ENCODE data around the gene TMEM54. TPM values are rescaled to one million over a fixed set of nuclear protein-coding genes. Genes with fewer than 3 reads are reported as not detected.

The TMEM54 gene
- total and polyA plus RNA-seq, 9 of the 15 experiments (the other 6 are each of a cell fraction or from before 2014, with no cell fraction given), result 1.00 to 16.2 (median 8.2) TPM

GRCh38 chr1:32876341-32877210 is 24.6 kb downstream of the TMEM54 start (continued):
- TF ChIP-seq MAFK (IDR thresholded peaks at IDR 0.05; ENCODE audit: low read length) (no peak), ID3 (CRISPR knock-in tag; IDR thresholded peaks at IDR 0.05) (no peak), ID3 (tag; IDR thresholded peaks at IDR 0.05) (0 out of 2 replicates have a peak, but pooled peaks have one; percentile 15), ARID2 (IDR thresholded peaks at IDR 0.05) (no peak), SMAD1 (IDR thresholded peaks at IDR 0.05; ENCODE audit: low read depth, low read length, partially characterized antibody) (no peak), ESRRA (IDR thresholded peaks at IDR 0.05; ENCODE audit: borderline replicate concordance, low read depth) (0 out of 2 replicates have a peak, but pooled peaks have one; percentile 34), U2AF2 (optimal IDR thresholded peaks at IDR 0.05; ENCODE audit: low read depth, low read length) (no peak), TAF7 (tag; IDR thresholded peaks at IDR 0.05) (no peak), ZNF639 (CRISPR knock-in tag; conservative IDR thresholded peaks at IDR 0.05 in 1 of 2, IDR thresholded peaks at IDR 0.05 in 1 of 2) (no peak), FOXA3 (CRISPR knock-in tag; conservative IDR thresholded peaks at IDR 0.05 in 1 of 2, IDR thresholded peaks at IDR 0.05 in 1 of 2) (peak in 1 of 2 experiments; percentile 28; a peak in 1 of 4 replicates), TFE3 (CRISPR knock-in tag; IDR thresholded peaks at IDR 0.05) (no peak), JUNB (CRISPR knock-in tag; conservative IDR thresholded peaks at IDR 0.05) (no peak), HDAC3 (IDR thresholded peaks at IDR 0.05; ENCODE audit: borderline replicate concordance, partially characterized antibody) (no peak), KLF13 (tag; IDR thresholded peaks at IDR 0.05; ENCODE audit: borderline replicate concordance, low read depth) (no peak), FOS (IDR thresholded peaks at IDR 0.05; ENCODE audit: extremely low read depth, insufficient read length) (no peak), SREBF2 (CRISPR knock-in tag; IDR thresholded peaks at IDR 0.05) (no peak), ZBTB2 (IDR thresholded peaks at IDR 0.05) (0 out of 2 replicates have a peak, but pooled peaks have one; percentile 37)

Data from K562 (cell line).